ENCODE data around the gene VASP. TPM values are rescaled to one million over a fixed set of nuclear protein-coding genes. Genes with fewer than 3 reads are reported as not detected.

Gene VASP
- total RNA-seq, 4 donors from 2014 or later: 81.7 to 123 (median 112) TPM

DNA sequence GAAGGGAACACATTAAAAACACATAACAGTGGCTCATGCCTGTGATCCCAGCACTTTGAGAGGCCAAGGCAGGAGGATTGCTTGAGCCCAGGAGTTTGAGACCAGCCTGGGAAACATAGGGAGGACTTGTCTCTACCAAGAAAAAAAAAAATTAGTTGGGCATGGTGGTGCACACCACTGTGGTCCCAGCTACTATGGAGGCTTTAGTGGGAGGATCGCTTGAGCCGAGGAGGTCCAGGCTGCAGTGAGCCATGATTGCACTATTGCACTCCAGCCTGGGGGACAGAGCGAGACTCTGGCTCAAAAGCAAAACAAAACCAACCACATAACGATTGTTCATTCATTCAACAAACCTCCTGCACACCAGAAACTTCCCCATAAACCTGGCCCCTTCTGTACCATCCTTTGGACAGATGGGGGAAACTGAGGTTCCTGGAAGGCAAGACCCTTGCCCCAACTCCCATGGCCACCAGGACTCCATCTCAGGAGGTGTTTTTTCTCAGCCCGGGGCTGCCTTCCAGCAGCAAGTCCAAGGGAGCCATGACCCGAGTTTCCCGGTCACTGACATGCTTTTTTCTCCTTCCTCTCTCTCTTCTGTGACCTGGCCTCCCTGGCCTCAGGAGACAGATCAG, 35.2 kb upstream of the VASP start:
- H3K27me3 ChIP-seq: no peaks in the 10 kb centered on the region
- H3K27ac ChIP-seq: no peak overlapping the region
- H3K4me3 ChIP-seq: no peak overlapping the region
- no peaks in the 10 kb centered on the region for H3K9me3 ChIP-seq
- DNase-seq: no peak
- TF ChIP-seq, protein P1, sequence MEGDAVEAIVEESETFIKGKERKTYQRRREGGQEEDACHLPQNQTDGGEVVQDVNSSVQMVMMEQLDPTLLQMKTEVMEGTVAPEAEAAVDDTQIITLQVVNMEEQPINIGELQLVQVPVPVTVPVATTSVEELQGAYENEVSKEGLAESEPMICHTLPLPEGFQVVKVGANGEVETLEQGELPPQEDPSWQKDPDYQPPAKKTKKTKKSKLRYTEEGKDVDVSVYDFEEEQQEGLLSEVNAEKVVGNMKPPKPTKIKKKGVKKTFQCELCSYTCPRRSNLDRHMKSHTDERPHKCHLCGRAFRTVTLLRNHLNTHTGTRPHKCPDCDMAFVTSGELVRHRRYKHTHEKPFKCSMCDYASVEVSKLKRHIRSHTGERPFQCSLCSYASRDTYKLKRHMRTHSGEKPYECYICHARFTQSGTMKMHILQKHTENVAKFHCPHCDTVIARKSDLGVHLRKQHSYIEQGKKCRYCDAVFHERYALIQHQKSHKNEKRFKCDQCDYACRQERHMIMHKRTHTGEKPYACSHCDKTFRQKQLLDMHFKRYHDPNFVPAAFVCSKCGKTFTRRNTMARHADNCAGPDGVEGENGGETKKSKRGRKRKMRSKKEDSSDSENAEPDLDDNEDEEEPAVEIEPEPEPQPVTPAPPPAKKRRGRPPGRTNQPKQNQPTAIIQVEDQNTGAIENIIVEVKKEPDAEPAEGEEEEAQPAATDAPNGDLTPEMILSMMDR (IDR thresholded peaks at IDR 0.05): no peak
- peaks cover 0 to 19% (median 11%) of the 10 kb centered on the region in 4 donors for H3K4me1 ChIP-seq
- no peaks in the 10 kb centered on the region for H3K36me3 ChIP-seq

DNA sequence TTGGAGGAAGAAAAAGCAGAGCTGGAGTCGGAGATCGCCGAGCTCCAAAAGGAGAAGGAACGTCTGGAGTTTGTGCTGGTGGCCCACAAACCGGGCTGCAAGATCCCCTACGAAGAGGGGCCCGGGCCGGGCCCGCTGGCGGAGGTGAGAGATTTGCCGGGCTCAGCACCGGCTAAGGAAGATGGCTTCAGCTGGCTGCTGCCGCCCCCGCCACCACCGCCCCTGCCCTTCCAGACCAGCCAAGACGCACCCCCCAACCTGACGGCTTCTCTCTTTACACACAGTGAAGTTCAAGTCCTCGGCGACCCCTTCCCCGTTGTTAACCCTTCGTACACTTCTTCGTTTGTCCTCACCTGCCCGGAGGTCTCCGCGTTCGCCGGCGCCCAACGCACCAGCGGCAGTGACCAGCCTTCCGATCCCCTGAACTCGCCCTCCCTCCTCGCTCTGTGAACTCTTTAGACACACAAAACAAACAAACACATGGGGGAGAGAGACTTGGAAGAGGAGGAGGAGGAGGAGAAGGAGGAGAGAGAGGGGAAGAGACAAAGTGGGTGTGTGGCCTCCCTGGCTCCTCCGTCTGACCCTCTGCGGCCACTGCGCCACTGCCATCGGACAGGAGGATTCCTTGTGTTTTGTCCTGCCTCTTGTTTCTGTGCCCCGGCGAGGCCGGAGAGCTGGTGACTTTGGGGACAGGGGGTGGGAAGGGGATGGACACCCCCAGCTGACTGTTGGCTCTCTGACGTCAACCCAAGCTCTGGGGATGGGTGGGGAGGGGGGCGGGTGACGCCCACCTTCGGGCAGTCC, 34.5 kb upstream of the VASP start:
- H3K4me1 ChIP-seq: peaks cover 0 to 22% (median 9%) of the 10 kb centered on the region in 4 donors
- TF ChIP-seq, protein P1 (IDR thresholded peaks at IDR 0.05): no peak
- no peak for TF ChIP-seq POLR2A (IDR thresholded peaks at IDR 0.05)
- H3K9me3 ChIP-seq: no peaks in the 10 kb centered on the region
- no peak overlapping the region for H3K4me3 ChIP-seq
- DNase-seq: no peak
- H3K27me3 ChIP-seq: no peaks in the 10 kb centered on the region
- no peak overlapping the region for H3K27ac ChIP-seq
- H3K36me3 ChIP-seq: no peaks in the 10 kb centered on the region

DNA sequence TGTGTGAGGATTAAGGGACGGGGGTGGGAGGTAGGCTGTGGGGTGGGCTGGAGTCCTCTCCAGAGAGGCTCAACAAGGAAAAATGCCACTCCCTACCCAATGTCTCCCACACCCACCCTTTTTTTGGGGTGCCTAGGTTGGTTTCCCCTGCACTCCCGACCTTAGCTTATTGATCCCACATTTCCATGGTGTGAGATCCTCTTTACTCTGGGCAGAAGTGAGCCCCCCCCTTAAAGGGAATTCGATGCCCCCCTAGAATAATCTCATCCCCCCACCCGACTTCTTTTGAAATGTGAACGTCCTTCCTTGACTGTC, 34.0 kb upstream of the VASP start:
- Histone ChIP-seq H3K27ac (no peak overlapping the region), H3K36me3 (no peaks in the 10 kb centered on the region), H3K4me1 (peaks cover 0 to 23% (median 7%) of the 10 kb centered on the region in 4 donors), H3K9me3 (no peaks in the 10 kb centered on the region), H3K4me3 (no peak overlapping the region), H3K27me3 (no peaks in the 10 kb centered on the region)
- TF ChIP-seq, protein P1 (IDR thresholded peaks at IDR 0.05): no peak
- no peak for TF ChIP-seq POLR2A (IDR thresholded peaks at IDR 0.05)
- no peak for DNase-seq

DNA sequence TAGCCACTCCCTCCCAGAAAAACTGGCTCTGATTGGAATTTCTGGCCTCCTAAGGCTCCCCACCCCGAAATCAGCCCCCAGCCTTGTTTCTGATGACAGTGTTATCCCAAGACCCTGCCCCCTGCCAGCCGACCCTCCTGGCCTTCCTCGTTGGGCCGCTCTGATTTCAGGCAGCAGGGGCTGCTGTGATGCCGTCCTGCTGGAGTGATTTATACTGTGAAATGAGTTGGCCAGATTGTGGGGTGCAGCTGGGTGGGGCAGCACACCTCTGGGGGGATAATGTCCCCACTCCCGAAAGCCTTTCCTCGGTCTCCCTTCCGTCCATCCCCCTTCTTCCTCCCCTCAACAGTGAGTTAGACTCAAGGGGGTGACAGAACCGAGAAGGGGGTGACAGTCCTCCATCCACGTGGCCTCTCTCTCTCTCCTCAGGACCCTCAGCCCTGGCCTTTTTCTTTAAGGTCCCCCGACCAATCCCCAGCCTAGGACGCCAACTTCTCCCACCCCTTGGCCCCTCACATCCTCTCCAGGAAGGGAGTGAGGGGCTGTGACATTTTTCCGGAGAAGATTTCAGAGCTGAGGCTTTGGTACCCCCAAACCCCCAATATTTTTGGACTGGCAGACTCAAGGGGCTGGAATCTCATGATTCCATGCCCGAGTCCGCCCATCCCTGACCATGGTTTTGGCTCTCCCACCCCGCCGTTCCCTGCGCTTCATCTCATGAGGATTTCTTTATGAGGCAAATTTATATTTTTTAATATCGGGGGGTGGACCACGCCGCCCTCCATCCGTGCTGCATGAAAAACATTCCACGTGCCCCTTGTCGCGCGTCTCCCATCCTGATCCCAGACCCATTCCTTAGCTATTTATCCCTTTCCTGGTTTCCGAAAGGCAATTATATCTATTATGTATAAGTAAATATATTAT, 33.3 kb upstream of the VASP start:
- no peaks in the 10 kb centered on the region for H3K9me3 ChIP-seq
- H3K4me3 ChIP-seq: no peak overlapping the region
- no peak for DNase-seq
- TF ChIP-seq POLR2A (IDR thresholded peaks at IDR 0.05): no peak
- TF ChIP-seq, protein P1 (IDR thresholded peaks at IDR 0.05): no peak
- no peak overlapping the region for H3K27ac ChIP-seq
- H3K27me3 ChIP-seq: no peaks in the 10 kb centered on the region
- H3K4me1 ChIP-seq: peaks cover 0 to 18% (median 6%) of the 10 kb centered on the region in 4 donors
- H3K36me3 ChIP-seq: no peaks in the 10 kb centered on the region

DNA sequence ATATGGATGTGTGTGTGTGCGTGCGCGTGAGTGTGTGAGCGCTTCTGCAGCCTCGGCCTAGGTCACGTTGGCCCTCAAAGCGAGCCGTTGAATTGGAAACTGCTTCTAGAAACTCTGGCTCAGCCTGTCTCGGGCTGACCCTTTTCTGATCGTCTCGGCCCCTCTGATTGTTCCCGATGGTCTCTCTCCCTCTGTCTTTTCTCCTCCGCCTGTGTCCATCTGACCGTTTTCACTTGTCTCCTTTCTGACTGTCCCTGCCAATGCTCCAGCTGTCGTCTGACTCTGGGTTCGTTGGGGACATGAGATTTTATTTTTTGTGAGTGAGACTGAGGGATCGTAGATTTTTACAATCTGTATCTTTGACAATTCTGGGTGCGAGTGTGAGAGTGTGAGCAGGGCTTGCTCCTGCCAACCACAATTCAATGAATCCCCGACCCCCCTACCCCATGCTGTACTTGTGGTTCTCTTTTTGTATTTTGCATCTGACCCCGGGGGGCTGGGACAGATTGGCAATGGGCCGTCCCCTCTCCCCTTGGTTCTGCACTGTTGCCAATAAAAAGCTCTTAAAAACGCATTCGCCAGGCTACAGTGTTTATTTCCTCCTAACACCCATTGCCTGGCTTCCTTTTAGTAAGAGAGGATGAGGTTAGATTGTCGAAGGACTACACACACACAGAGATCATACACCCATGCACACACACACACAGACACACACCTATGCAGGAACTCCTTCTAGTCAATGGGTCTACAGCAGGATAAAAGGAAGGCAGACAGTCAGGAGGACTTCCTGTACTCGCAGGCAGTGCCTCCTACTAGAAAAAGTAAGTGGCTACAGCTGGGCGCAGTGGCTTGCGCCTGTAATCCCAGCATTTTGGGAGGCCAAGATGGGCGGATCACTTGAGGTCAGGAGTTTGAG, 32.4 kb upstream of the VASP start:
- Histone ChIP-seq H3K4me3 (no peak overlapping the region), H3K27ac (no peak overlapping the region), H3K9me3 (no peaks in the 10 kb centered on the region), H3K27me3 (no peaks in the 10 kb centered on the region), H3K36me3 (no peaks in the 10 kb centered on the region), H3K4me1 (peaks cover 0 to 17% (median 6%) of the 10 kb centered on the region in 4 donors)
- TF ChIP-seq, protein P1 (IDR thresholded peaks at IDR 0.05): no peak
- no peak for TF ChIP-seq POLR2A (IDR thresholded peaks at IDR 0.05)
- DNase-seq: no peak
